Measurements from ENCODE around the gene FBXW7.

The FBXW7 gene

GRCh38 chr4:152464030-152464823, 71.7 kb downstream of the FBXW7 start:
- DNase-seq = no peak

GRCh38 chr4:152463562-152463961, 72.3 kb downstream of the FBXW7 start:
- DNase-seq = no peak

GRCh38 chr4:152462695-152463094, 73.2 kb downstream of the FBXW7 start:
- no peak for DNase-seq

- DNase-seq = no peak
Observed at GRCh38 chr4:152462047-152462446, 73.8 kb downstream of the FBXW7 start.

GRCh38 chr4:152460488-152460887, 75.4 kb downstream of the FBXW7 start:
- no peak for DNase-seq

- no peak for DNase-seq
Observed at GRCh38 chr4:152459326-152459725, 76.6 kb downstream of the FBXW7 start.

GRCh38 chr4:152458801-152459302, 77.0 kb downstream of the FBXW7 start:
- DNase-seq = no peak

GRCh38 chr4:152456609-152457008, 79.3 kb downstream of the FBXW7 start:
- DNase-seq = no peak

- DNase-seq = no peak
Observed at GRCh38 chr4:152455311-152455710, 80.6 kb downstream of the FBXW7 start.

GRCh38 chr4:152454398-152455011, 81.4 kb downstream of the FBXW7 start:
- DNase-seq = no peak

GRCh38 chr4:152451496-152451895, 84.4 kb downstream of the FBXW7 start:
- DNase-seq = no peak

- DNase-seq = no peak
Observed at GRCh38 chr4:152448854-152449253, 87.0 kb downstream of the FBXW7 start.

GRCh38 chr4:152448038-152448707, 87.7 kb downstream of the FBXW7 start:
- no peak for DNase-seq

GRCh38 chr4:152443859-152444258, 92.0 kb downstream of the FBXW7 start:
- no peak for DNase-seq

- no peak for DNase-seq
Observed at GRCh38 chr4:152437561-152437960, 98.3 kb downstream of the FBXW7 start.

GRCh38 chr4:152436384-152436783, 99.5 kb downstream of the FBXW7 start:
- no peak for DNase-seq

GRCh38 chr4:152434011-152434410, 101.9 kb downstream of the FBXW7 start:
- DNase-seq = no peak

- no peak for DNase-seq
Observed at GRCh38 chr4:152431784-152432183, 104.1 kb downstream of the FBXW7 start.

- no peak for DNase-seq
Observed at GRCh38 chr4:152431291-152431690, 104.6 kb downstream of the FBXW7 start.

GRCh38 chr4:152430507-152430906, 105.4 kb downstream of the FBXW7 start:
- no peak for DNase-seq

- no peak for DNase-seq
Observed at GRCh38 chr4:152427981-152428380, 107.9 kb downstream of the FBXW7 start.

GRCh38 chr4:152424977-152425376, 110.9 kb downstream of the FBXW7 start:
- no peak for DNase-seq

GRCh38 chr4:152424396-152424795, 111.5 kb downstream of the FBXW7 start:
- DNase-seq = no peak

GRCh38 chr4:152422817-152423320, 113.0 kb downstream of the FBXW7 start:
- DNase-seq = no peak
